PC-3 (cell line): ENCODE measurements around the gene P3H2. TPM values are rescaled to one million over a fixed set of nuclear protein-coding genes. Genes with fewer than 3 reads are reported as not detected.

Source experiments
- ATAC-seq: fragments of 200-7000 bp; cut with Tn5 transposase; 2 replicates; pipeline ENCODE4 v1.9.1; 2020; ENCODE audit warnings: mild to moderate bottlenecking, moderate library complexity
- BruUV-seq: library from RNA; stranded (reverse); fragments of 400-500 nt; replicated peaks from 2 replicates; lab custom pipeline; 2021; lab: Mats Ljungman, UMichigan
- CTCF ChIA-PET: fragments of 300-600 bp; sonication (Branson Sonifier 250); formaldehyde crosslinking; loops from one replicate; lab custom pipeline; 2022; ENCODE audit warnings: antibody characterized with exemption; lab: Charles Lee
- POLR2A ChIA-PET: fragments of 300-600 bp; sonication (Branson Sonifier 250); formaldehyde crosslinking; loops from one replicate; lab custom pipeline; 2022; ENCODE audit warnings: antibody characterized with exemption; ENCODE audit not compliant: unreplicated experiment; lab: Charles Lee
- DNase-seq: peaks from one replicate; pipeline ENCODE4 v3.0.0-alpha.2; 2015
- H2AFZ ChIP-seq: fragments of 300-600 bp; sonication (generic); 2 replicates; pipeline ENCODE4 v1.6.0; 2016; ENCODE audit warnings: antibody characterized with exemption, low read length
- H3F3A ChIP-seq: fragments of 300-600 bp; sonication (generic); one replicate; pipeline ENCODE4 v1.6.0; 2017; ENCODE audit warnings: antibody characterized with exemption, low read length, control low read depth, mild to moderate bottlenecking; ENCODE audit not compliant: unreplicated experiment
- H3K27ac ChIP-seq: fragments of 300-600 bp; sonication (generic); 2 replicates; pipeline ENCODE4 v1.5.1; 2016; ENCODE audit warnings: mild to moderate bottlenecking, low read length
- H3K27me3 ChIP-seq: fragments of 300-600 bp; sonication (generic); 2 replicates; pipeline ENCODE4 v1.6.1; 2016; ENCODE audit warnings: low read length, mixed read lengths
- H3K36me3 ChIP-seq: fragments of 300-600 bp; sonication (generic); 2 replicates; pipeline ENCODE4 v1.6.1; 2016; ENCODE audit warnings: low read depth, mixed run types, low read length, mixed read lengths
- H3K4me1 ChIP-seq: fragments of 300-600 bp; sonication (generic); 2 replicates; pipeline ENCODE4 v1.5.1; 2016; ENCODE audit warnings: low read length; ENCODE audit not compliant: insufficient read depth
- H3K4me2 ChIP-seq: fragments of 300-600 bp; sonication (generic); 2 replicates; pipeline ENCODE4 v1.6.0; 2016; ENCODE audit warnings: low read length
- H3K4me3 ChIP-seq: fragments of 300-600 bp; sonication (generic); 2 replicates; pipeline ENCODE4 v1.5.1; 2016; ENCODE audit warnings: mild to moderate bottlenecking, low read length, mixed read lengths
- H3K79me2 ChIP-seq: fragments of 300-600 bp; sonication (generic); 2 replicates; pipeline ENCODE4 v1.6.1; 2017; ENCODE audit warnings: low read length, mixed read lengths
- H3K9ac ChIP-seq: fragments of 300-600 bp; sonication (generic); 2 replicates; pipeline ENCODE4 v1.6.0; 2016; ENCODE audit warnings: mild to moderate bottlenecking, low read length
- H3K9me2 ChIP-seq: fragments of 300-600 bp; sonication (generic); replicated peaks from 2 replicates; pipeline ENCODE4 v1.6.1; 2016; ENCODE audit warnings: mixed run types, low read length, mixed read lengths
- H3K9me3 ChIP-seq: fragments of 300-600 bp; sonication (generic); 2 replicates; pipeline ENCODE4 v1.6.1; 2016; ENCODE audit warnings: low read length, mixed read lengths
- H4K20me1 ChIP-seq: fragments of 300-600 bp; sonication (generic); 2 replicates; pipeline ENCODE4 v1.6.1; 2016; ENCODE audit warnings: low read length, mixed read lengths
- EZH2 ChIP-seq: fragments of 300-600 bp; sonication (generic); IDR thresholded peaks from one replicate; pipeline ENCODE4 v1.6.1; 2017; ENCODE audit warnings: antibody characterized with exemption, mild to moderate bottlenecking, low read length; ENCODE audit not compliant: unreplicated experiment
- EZH2phosphoT487 ChIP-seq: fragments of 300-600 bp; sonication (generic); IDR thresholded peaks from 2 replicates; pipeline ENCODE4 v1.6.1; 2018; ENCODE audit warnings: mild to moderate bottlenecking, antibody characterized with exemption, low read length, borderline replicate concordance
- intact Hi-C: fragments of 100-400 bp; cut with micrococcal nuclease; formaldehyde crosslinking; loops from 2 replicates; pipeline ENCODE4 v1.9.0; 2023
- total RNA-seq: library from RNA; depleted of rRNA; stranded (reverse); fragments of >200 nt; gene quantifications from 2 replicates; pipeline ENCODE4 v1.2.3, GENCODE V29; 2014
- TF ChIP-seq, protein P1 (sequence below): fragments of 300-600 bp; sonication (generic); conservative IDR thresholded peaks from 2 replicates; pipeline ENCODE4 v1.5.1; 2017; ENCODE audit warnings: antibody characterized with exemption, low read depth, mild to moderate bottlenecking, low read length

The P3H2 gene
- total RNA-seq, 1 experiment from 2014 or later: 4.5 TPM

DNA sequence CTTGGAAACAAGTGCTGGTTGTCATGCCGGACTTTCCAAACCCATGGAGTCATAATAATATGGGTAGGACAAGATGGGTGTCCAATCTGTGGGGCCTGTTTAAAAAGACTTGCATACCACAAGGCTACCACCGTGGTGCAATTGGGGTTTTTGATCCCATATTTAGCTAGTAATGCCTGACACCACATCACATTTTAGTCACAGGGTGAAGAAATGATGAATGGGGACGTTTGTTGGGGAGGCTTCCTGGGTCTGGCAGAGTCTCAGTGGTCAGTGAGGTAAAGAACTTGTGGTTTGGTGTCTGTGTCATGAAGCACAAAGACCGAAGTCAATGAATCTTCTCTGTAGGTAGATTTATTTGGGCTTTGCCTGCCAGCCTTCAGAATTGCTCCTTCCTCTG lies 31.0 kb downstream of the P3H2 start:
- Histone ChIP-seq H3K9me3 (no peaks in the 10 kb centered on the region), H3F3A (no peaks in the 10 kb centered on the region), H2AFZ (no peak overlapping the region), H3K27me3 (no peaks in the 10 kb centered on the region), H3K27ac (no peak overlapping the region), H4K20me1 (no peaks in the 10 kb centered on the region), H3K36me3 (no peaks in the 10 kb centered on the region), H3K4me2 (no peak overlapping the region), H3K79me2 (no peaks in the 10 kb centered on the region), H3K9me2 (no peaks in the 10 kb centered on the region), H3K4me3 (no peak overlapping the region), H3K9ac (no peak overlapping the region), H3K4me1 (peaks cover 10% of the 10 kb centered on the region)
- ChIA-PET CTCF (no interaction called here), POLR2A (no interaction called here)
- DNase-seq (peak; percentile 12), ATAC-seq (no peak)
- BruUV-seq: no TSS peak
- intact Hi-C loops: no loop called here
- TF ChIP-seq EZH2: no peak

- no TSS peak for BruUV-seq
- no peak overlapping the region for H3K9ac ChIP-seq
- H3K4me3 ChIP-seq: no peak overlapping the region
- no peak for TF ChIP-seq EZH2phosphoT487
- no peaks in the 10 kb centered on the region for H3F3A ChIP-seq
- H3K9me2 ChIP-seq: no peaks in the 10 kb centered on the region
- DNase-seq: no peak
- no peaks in the 10 kb centered on the region for H4K20me1 ChIP-seq
- intact Hi-C loops: no loop called here
- H3K36me3 ChIP-seq: no peaks in the 10 kb centered on the region
- CTCF ChIA-PET: no interaction called here
- H3K4me2 ChIP-seq: no peak overlapping the region
- no peaks in the 10 kb centered on the region for H3K79me2 ChIP-seq
- H3K4me1 ChIP-seq: peaks cover 10% of the 10 kb centered on the region
- ATAC-seq: no peak
- H3K9me3 ChIP-seq: no peaks in the 10 kb centered on the region
- H3K27me3 ChIP-seq: no peaks in the 10 kb centered on the region
- H3K27ac ChIP-seq: no peak overlapping the region
- POLR2A ChIA-PET: no interaction called here
- H2AFZ ChIP-seq: no peak overlapping the region
Observed at GRCh38 chr3:190088890-190089289, 31.8 kb downstream of the P3H2 start.

DNA sequence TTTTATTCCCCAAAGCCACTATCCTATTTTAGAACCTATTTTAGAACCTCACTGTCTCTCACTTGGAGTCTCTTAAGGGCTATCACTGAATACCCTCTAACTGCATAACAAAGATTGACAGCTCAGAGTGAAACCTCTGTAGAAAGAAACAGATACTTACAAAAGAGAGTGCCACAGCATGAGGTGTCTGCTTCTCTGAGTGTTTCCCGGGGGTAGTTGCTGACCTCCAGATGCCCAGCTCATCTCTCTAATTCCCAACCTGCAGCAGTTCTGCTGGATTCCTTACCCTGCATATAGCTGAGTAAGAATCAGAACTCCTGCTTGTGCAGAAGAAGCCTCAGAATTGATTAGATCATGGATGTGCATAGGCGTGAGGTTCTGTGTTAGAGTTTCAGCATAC lies 34.5 kb downstream of the P3H2 start:
- no peak for ATAC-seq
- H3K9me2 ChIP-seq: no peaks in the 10 kb centered on the region
- no peaks in the 10 kb centered on the region for H3K36me3 ChIP-seq
- intact Hi-C loops: no loop called here
- no peak overlapping the region for H3K4me2 ChIP-seq
- no peak overlapping the region for H2AFZ ChIP-seq
- no peak overlapping the region for H3K9ac ChIP-seq
- H3K4me3 ChIP-seq: no peak overlapping the region
- H3K9me3 ChIP-seq: no peaks in the 10 kb centered on the region
- no peaks in the 10 kb centered on the region for H4K20me1 ChIP-seq
- CTCF ChIA-PET: no interaction called here
- no peak overlapping the region for H3K27ac ChIP-seq
- no peaks in the 10 kb centered on the region for H3K79me2 ChIP-seq
- no peak for DNase-seq
- no peaks in the 10 kb centered on the region for H3F3A ChIP-seq
- H3K27me3 ChIP-seq: no peaks in the 10 kb centered on the region
- no peaks in the 10 kb centered on the region for H3K4me1 ChIP-seq
- BruUV-seq: no TSS peak
- TF ChIP-seq EZH2phosphoT487 (no peak), EZH2 (no peak)
- TF ChIP-seq, protein P1, sequence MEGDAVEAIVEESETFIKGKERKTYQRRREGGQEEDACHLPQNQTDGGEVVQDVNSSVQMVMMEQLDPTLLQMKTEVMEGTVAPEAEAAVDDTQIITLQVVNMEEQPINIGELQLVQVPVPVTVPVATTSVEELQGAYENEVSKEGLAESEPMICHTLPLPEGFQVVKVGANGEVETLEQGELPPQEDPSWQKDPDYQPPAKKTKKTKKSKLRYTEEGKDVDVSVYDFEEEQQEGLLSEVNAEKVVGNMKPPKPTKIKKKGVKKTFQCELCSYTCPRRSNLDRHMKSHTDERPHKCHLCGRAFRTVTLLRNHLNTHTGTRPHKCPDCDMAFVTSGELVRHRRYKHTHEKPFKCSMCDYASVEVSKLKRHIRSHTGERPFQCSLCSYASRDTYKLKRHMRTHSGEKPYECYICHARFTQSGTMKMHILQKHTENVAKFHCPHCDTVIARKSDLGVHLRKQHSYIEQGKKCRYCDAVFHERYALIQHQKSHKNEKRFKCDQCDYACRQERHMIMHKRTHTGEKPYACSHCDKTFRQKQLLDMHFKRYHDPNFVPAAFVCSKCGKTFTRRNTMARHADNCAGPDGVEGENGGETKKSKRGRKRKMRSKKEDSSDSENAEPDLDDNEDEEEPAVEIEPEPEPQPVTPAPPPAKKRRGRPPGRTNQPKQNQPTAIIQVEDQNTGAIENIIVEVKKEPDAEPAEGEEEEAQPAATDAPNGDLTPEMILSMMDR: no peak
- POLR2A ChIA-PET: no interaction called here

GRCh38 chr3:190084983-190085382 lies 35.7 kb downstream of the P3H2 start:
- no peak overlapping the region for H3K9ac ChIP-seq
- no peaks in the 10 kb centered on the region for H3F3A ChIP-seq
- no peak for TF ChIP-seq EZH2
- TF ChIP-seq, protein P1: no peak
- TF ChIP-seq EZH2phosphoT487: no peak
- no peaks in the 10 kb centered on the region for H4K20me1 ChIP-seq
- POLR2A ChIA-PET: no interaction called here
- H3K27ac ChIP-seq: no peak overlapping the region
- H3K4me3 ChIP-seq: no peak overlapping the region
- H3K9me3 ChIP-seq: no peaks in the 10 kb centered on the region
- no peaks in the 10 kb centered on the region for H3K27me3 ChIP-seq
- ATAC-seq: no peak
- no peaks in the 10 kb centered on the region for H3K79me2 ChIP-seq
- DNase-seq: no peak
- H3K4me2 ChIP-seq: no peak overlapping the region
- intact Hi-C loops: no loop called here
- no peak overlapping the region for H2AFZ ChIP-seq
- no peaks in the 10 kb centered on the region for H3K4me1 ChIP-seq
- H3K9me2 ChIP-seq: no peaks in the 10 kb centered on the region
- no TSS peak for BruUV-seq
- CTCF ChIA-PET: no interaction called here
- H3K36me3 ChIP-seq: no peaks in the 10 kb centered on the region
